IMR-90 (cell line): ENCODE data around the gene NR5A1. TPM values are rescaled to one million over a fixed set of nuclear protein-coding genes. Genes with fewer than 3 reads are reported as not detected.

ENCODE experiments used
- ATAC-seq: fragments of 200-7000 bp; cut with Tn5 transposase; 2 replicates; pipeline ENCODE4 v1.9.1; 2020; ENCODE audit warnings: low read depth, mild to moderate bottlenecking, moderate library complexity
- BruUV-seq: library from RNA; stranded (reverse); fragments of 400-500 nt; replicated peaks from 2 replicates; lab custom pipeline; 2021; lab: Mats Ljungman, UMichigan
- CTCF ChIA-PET: fragments of 300-600 bp; formaldehyde crosslinking; extraction: SDS; loops from one replicate; lab custom pipeline; 2021; ENCODE audit warnings: antibody characterized with exemption; lab: Yijun Ruan, JAX
- POLR2A ChIA-PET: fragments of 300-600 bp; sonication (Branson Sonifier 250); formaldehyde crosslinking; loops from one replicate; lab custom pipeline; 2022; ENCODE audit warnings: antibody characterized with exemption; ENCODE audit not compliant: unreplicated experiment; lab: Charles Lee
- DNase-seq: peaks from one replicate; pipeline ENCODE4 v3.0.0; 2013
- H2AFZ ChIP-seq: replicated peaks from 2 replicates; pipeline ENCODE3; 2013; ENCODE audit warnings: low read length, mild to moderate bottlenecking; ENCODE audit not compliant: poor library complexity
- H2AK5ac ChIP-seq: 2 replicates; pipeline ENCODE4 v1.6.1; 2013; ENCODE audit warnings: low read depth, low read length, inconsistent platforms
- H2AK9ac ChIP-seq: replicated peaks from 2 replicates; pipeline ENCODE3; 2013; ENCODE audit warnings: mild to moderate bottlenecking, low read depth, low read length, moderate library complexity; ENCODE audit not compliant: poor library complexity
- H2BK120ac ChIP-seq: 2 replicates; pipeline ENCODE4 v1.6.1; 2013; ENCODE audit warnings: low read depth, low read length, inconsistent platforms
- H2BK15ac ChIP-seq: 3 replicates; pipeline ENCODE4 v1.6.1; 2013; ENCODE audit warnings: low read depth, low read length, inconsistent platforms
- H2BK20ac ChIP-seq: 2 replicates; pipeline ENCODE4 v1.6.1; 2013; ENCODE audit warnings: low read depth, mild to moderate bottlenecking, inconsistent platforms, low read length, moderate library complexity
- H2BK5ac ChIP-seq: 2 replicates; pipeline ENCODE4 v1.6.1; 2013; ENCODE audit warnings: mild to moderate bottlenecking, low read depth, low read length, inconsistent platforms; ENCODE audit not compliant: poor library complexity, severe bottlenecking
- H3K14ac ChIP-seq: replicated peaks from 2 replicates; pipeline ENCODE4 v1.6.1; 2013; ENCODE audit warnings: low read depth, low read length, inconsistent platforms
- H3K18ac ChIP-seq: 2 replicates; pipeline ENCODE4 v1.6.1; 2013; ENCODE audit warnings: low read depth, low read length, control low read depth
- H3K23ac ChIP-seq: 2 replicates; pipeline ENCODE4 v1.6.1; 2013; ENCODE audit warnings: low read depth, low read length, inconsistent platforms
- H3K27ac ChIP-seq: 2 replicates; pipeline ENCODE4 v1.5.1; 2013; ENCODE audit warnings: mild to moderate bottlenecking, control low read depth, low read length; ENCODE audit not compliant: insufficient read depth
- H3K27me3 ChIP-seq: 2 replicates; pipeline ENCODE4 v1.6.1; 2013; ENCODE audit warnings: low read length; ENCODE audit not compliant: control insufficient read depth, insufficient read depth
- H3K36me3 ChIP-seq: 2 replicates; pipeline ENCODE4 v1.6.1; 2013; ENCODE audit warnings: low read length, mixed read lengths; ENCODE audit not compliant: control insufficient read depth, insufficient read depth
- H3K4ac ChIP-seq: 2 replicates; pipeline ENCODE4 v1.6.1; 2013; ENCODE audit warnings: low read depth, low read length, inconsistent platforms
- H3K4me1 ChIP-seq: 2 replicates; pipeline ENCODE4 v1.6.1; 2013; ENCODE audit warnings: low read length, mixed read lengths; ENCODE audit not compliant: control insufficient read depth, insufficient read depth
- H3K4me2 ChIP-seq: 2 replicates; pipeline ENCODE4 v1.6.1; 2013; ENCODE audit warnings: low read depth, mild to moderate bottlenecking, control low read depth, low read length, moderate library complexity
- H3K4me3 ChIP-seq: 2 replicates; pipeline ENCODE4 v1.5.1; 2013; ENCODE audit warnings: low read depth, mild to moderate bottlenecking, control low read depth, low read length, moderate library complexity; ENCODE audit not compliant: insufficient read depth
- H3K56ac ChIP-seq: 2 replicates; pipeline ENCODE4 v1.6.1; 2013; ENCODE audit warnings: low read length, inconsistent platforms; ENCODE audit not compliant: insufficient read depth; ENCODE audit errors: extremely low read depth
- H3K79me1 ChIP-seq, 2 experiments: 2 replicates each; pipeline ENCODE4 v1.6.1; 2013; ENCODE audit warnings: low read length in 2 of 2, inconsistent platforms in 1 of 2, low read depth in 1 of 2
- H3K9ac ChIP-seq: 2 replicates; pipeline ENCODE4 v1.6.1; 2013; ENCODE audit warnings: low read depth, low read length, control low read depth
- H3K9me1 ChIP-seq: 2 replicates; pipeline ENCODE4 v1.6.1; 2013; ENCODE audit warnings: low read length, inconsistent platforms; ENCODE audit not compliant: insufficient read depth
- H3K9me3 ChIP-seq: 2 replicates; pipeline ENCODE4 v1.6.1; 2013; ENCODE audit warnings: low read length; ENCODE audit not compliant: control insufficient read depth, insufficient read depth
- H4K20me1 ChIP-seq: 2 replicates; pipeline ENCODE4 v1.6.1; 2013; ENCODE audit warnings: low read length, inconsistent platforms; ENCODE audit not compliant: insufficient read depth
- H4K5ac ChIP-seq: 2 replicates; pipeline ENCODE4 v1.6.1; 2013; ENCODE audit warnings: mild to moderate bottlenecking, low read depth, low read length, control low read depth
- H4K8ac ChIP-seq, 2 experiments: 2 replicates each; pipeline ENCODE4 v1.6.1; 2013; ENCODE audit warnings: low read depth in 2 of 2, low read length in 2 of 2, control low read depth in 1 of 2, inconsistent platforms in 1 of 2
- H4K91ac ChIP-seq: 2 replicates; pipeline ENCODE4 v1.6.1; 2013; ENCODE audit warnings: low read depth, low read length, inconsistent platforms; ENCODE audit not compliant: insufficient read depth
- CHD1 ChIP-seq: IDR thresholded peaks from 2 replicates; pipeline ENCODE4 v1.6.1; 2012; ENCODE audit warnings: low read depth, low read length, improper control_type of control experiment
- MXI1 ChIP-seq: IDR thresholded peaks from 2 replicates; pipeline ENCODE4 v1.6.1; 2012; ENCODE audit warnings: low read depth, mild to moderate bottlenecking, low read length, moderate library complexity, borderline replicate concordance
- NFE2L2 ChIP-seq: fragments of 150-350 bp; IDR thresholded peaks from 2 replicates; pipeline ENCODE4 v1.6.1; 2016; ENCODE audit warnings: low read depth, mild to moderate bottlenecking, low read length
- RCOR1 ChIP-seq: IDR thresholded peaks from 2 replicates; pipeline ENCODE4 v1.6.1; 2012; ENCODE audit warnings: mild to moderate bottlenecking, low read length, improper control_type of control experiment; ENCODE audit not compliant: insufficient replicate concordance
- RFX5 ChIP-seq: IDR thresholded peaks from 2 replicates; pipeline ENCODE4 v1.8.0; 2012; ENCODE audit warnings: low read depth, mild to moderate bottlenecking, low read length, moderate library complexity
- SMC3 ChIP-seq: fragments of 150-350 bp; IDR thresholded peaks from 2 replicates; pipeline ENCODE4 v1.6.1; 2016; ENCODE audit warnings: low read depth, mild to moderate bottlenecking, antibody characterized with exemption, low read length, moderate library complexity
- USF2 ChIP-seq: fragments of 150-350 bp; IDR thresholded peaks from 2 replicates; pipeline ENCODE4 v1.6.1; 2017; ENCODE audit warnings: mild to moderate bottlenecking, antibody characterized with exemption, low read length, low read depth
- WGBS, 2 experiments: methylation state at CpG; one replicate each; pipeline versions ENCODE4 v1.1.5 to v1.1.7; 2013; ENCODE audit warnings: missing lambda C conversion rate in 2 of 2; ENCODE audit not compliant: insufficient read length in 1 of 2; ENCODE audit errors: extremely low coverage in 2 of 2; 5-methylcytosine and 5-hydroxymethylcytosine counted together
- dilution Hi-C: fragments of 300-500 bp; cut with HindIII; formaldehyde crosslinking; loops from one replicate; pipeline ENCODE4 v1.14.3; 2018; ENCODE audit warnings: low sequenced_read_pairs; ENCODE audit not compliant: unreplicated experiment
- in situ Hi-C: fragments of 300-500 bp; cut with MboI; formaldehyde crosslinking; loops from 3 replicates; pipeline ENCODE4 v1.14.3; 2019; ENCODE audit warnings: low sequenced_read_pairs, inconsistent platforms, mixed read lengths
- intact Hi-C: fragments of 100-400 bp; cut with micrococcal nuclease; formaldehyde crosslinking; loops from 2 replicates; pipeline ENCODE4 v1.10.0; 2022
- polyA plus RNA-seq, 3 experiments: library from polyadenylated mRNA; depleted of rRNA; stranded (reverse); fragments of >200 nt; gene quantifications; 2 replicates each; pipeline ENCODE4 v1.2.3, GENCODE V29; 2012; ENCODE audit warnings: low replicate concordance in 1 of 3
- total RNA-seq: library from RNA; depleted of rRNA; stranded (reverse); fragments of >200 nt; gene quantifications from 2 replicates; pipeline ENCODE4 v1.2.3, GENCODE V29; 2012
- TF ChIP-seq, protein P1 (sequence below): fragments of 150-350 bp; IDR thresholded peaks from 2 replicates; pipeline ENCODE4 v1.6.1; 2016; ENCODE audit warnings: low read depth, mild to moderate bottlenecking, low read length, moderate library complexity, borderline replicate concordance

The NR5A1 gene
- total and polyA plus RNA-seq, 2 of the 4 experiments (the other 2 are of a cell fraction), result not detected

DNA sequence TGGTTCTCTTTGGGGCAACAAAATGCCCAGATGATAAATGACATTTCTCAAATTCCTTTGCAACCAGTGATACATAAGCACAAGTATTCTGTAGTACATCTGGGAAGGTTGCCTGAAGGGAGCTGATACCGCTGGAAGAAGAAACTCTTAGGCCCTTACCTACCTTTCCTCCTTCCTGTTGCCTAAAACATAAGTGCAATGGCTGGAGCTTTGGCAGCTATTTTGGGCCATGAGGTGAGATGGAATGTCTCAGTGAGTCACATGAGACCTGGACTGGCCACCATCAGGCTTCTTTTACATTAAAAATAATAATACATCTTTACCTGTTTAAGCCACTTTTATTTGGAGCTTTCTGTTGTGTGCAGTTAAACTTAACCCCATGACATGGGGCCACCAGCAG, 68.1 kb downstream of the NR5A1 start:
- H4K8ac ChIP-seq, result no peak overlapping the region
- H3K4me3 ChIP-seq, result no peak overlapping the region
- H3K23ac ChIP-seq, result no peak overlapping the region
- H2AK9ac ChIP-seq, result no peak overlapping the region
- ChIA-PET CTCF (no interaction called here), POLR2A (no interaction called here)
- no peak overlapping the region for H3K9ac ChIP-seq
- no peak overlapping the region for H2BK120ac ChIP-seq
- BruUV-seq, result no TSS peak
- H3K36me3 ChIP-seq, result no peaks in the 10 kb centered on the region
- H4K5ac ChIP-seq, result no peak overlapping the region
- ATAC-seq (no peak), DNase-seq (no peak)
- no peak overlapping the region for H2AK5ac ChIP-seq
- no peak overlapping the region for H3K4me2 ChIP-seq
- H3K18ac ChIP-seq, result no peak overlapping the region
- H3K4ac ChIP-seq, result no peak overlapping the region
- no peak overlapping the region for H3K14ac ChIP-seq
- H2BK15ac ChIP-seq, result no peak overlapping the region
- dilution Hi-C loops (no loop called here), in situ Hi-C loops (no loop called here), intact Hi-C loops (no loop called here)
- no peaks in the 10 kb centered on the region for H3K79me1 ChIP-seq
- no peak overlapping the region for H4K91ac ChIP-seq
- no peak overlapping the region for H3K27ac ChIP-seq
- H4K20me1 ChIP-seq, result no peaks in the 10 kb centered on the region
- no peak overlapping the region for H3K56ac ChIP-seq
- H3K9me1 ChIP-seq, result no peaks in the 10 kb centered on the region
- TF ChIP-seq USF2 (no peak), SMC3 (no peak), NFE2L2 (no peak), CHD1 (no peak), RCOR1 (no peak), MXI1 (no peak), RFX5 (no peak)
- TF ChIP-seq, protein P1, sequence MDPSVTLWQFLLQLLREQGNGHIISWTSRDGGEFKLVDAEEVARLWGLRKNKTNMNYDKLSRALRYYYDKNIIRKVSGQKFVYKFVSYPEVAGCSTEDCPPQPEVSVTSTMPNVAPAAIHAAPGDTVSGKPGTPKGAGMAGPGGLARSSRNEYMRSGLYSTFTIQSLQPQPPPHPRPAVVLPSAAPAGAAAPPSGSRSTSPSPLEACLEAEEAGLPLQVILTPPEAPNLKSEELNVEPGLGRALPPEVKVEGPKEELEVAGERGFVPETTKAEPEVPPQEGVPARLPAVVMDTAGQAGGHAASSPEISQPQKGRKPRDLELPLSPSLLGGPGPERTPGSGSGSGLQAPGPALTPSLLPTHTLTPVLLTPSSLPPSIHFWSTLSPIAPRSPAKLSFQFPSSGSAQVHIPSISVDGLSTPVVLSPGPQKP, result no peak
- no peaks in the 10 kb centered on the region for H3K4me1 ChIP-seq
- no CpG with 5 or more reads among the region's 1 CpG for WGBS, 2 experiments
- peaks cover 38% of the 10 kb centered on the region for H3K27me3 ChIP-seq
- H3K9me3 ChIP-seq, result peaks cover 13% of the 10 kb centered on the region
- H2BK20ac ChIP-seq, result no peak overlapping the region
- H2AFZ ChIP-seq, result no peak overlapping the region
- no peak overlapping the region for H2BK5ac ChIP-seq
